Measurements from ENCODE around the gene ECSCR. TPM values are rescaled to one million over a fixed set of nuclear protein-coding genes. Genes with fewer than 3 reads are reported as not detected.

ECSCR gene
- total and polyA plus RNA-seq, 2 of the 8 experiments (the other 6 are each of a cell fraction or from before 2014, with no cell fraction given): 2.7 to 7.2 TPM

DNA sequence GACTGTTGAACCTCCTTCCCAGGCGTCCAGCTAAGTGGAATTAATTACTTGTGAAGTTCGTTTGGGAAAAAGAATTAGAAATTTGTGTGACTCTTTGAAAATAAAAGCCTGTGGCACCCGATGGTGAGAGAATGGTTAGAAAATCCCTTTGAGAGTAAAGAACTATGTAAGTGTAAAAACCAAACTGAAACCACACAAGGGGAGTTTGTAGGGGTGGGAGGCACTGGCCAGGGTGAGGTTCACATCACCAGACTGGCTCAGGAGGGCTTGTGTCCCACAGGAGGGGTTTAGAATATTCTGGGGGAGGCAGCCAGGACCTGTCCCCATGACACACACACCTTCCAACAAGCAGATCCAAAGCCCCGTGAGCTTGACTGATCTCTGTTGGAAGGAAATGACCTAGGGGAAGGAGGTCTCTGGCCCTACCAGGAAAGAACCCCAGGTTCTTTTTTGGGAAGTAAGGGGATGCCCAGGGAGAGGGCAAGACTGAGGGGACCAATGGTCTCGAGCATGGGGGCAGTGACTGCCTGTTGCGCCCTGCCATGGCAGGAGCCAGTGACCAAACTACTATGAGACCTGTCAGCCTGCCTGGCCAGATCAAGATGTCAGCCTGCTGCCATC lies 62.9 kb downstream of the ECSCR start:
- Histone ChIP-seq H3K23ac (ENCODE audit: insufficient read length) (no peak overlapping the region), H3K9me3 (ENCODE audit: insufficient read depth in 2 of 2, low read depth in 1 of 2, low read length in 1 of 2) (no peaks in the 10 kb centered on the region), H2BK15ac (ENCODE audit: low read length) (no peak overlapping the region), H2BK5ac (ENCODE audit: low read depth, low read length) (no peak overlapping the region), H3K14ac (ENCODE audit: insufficient read length) (no peak overlapping the region), H4K8ac (ENCODE audit: extremely low read depth, insufficient read depth, low read length) (no peak overlapping the region), H3K27me3 (replicated peaks in 1 of 4; ENCODE audit: control insufficient read depth in 3 of 4, extremely low read depth in 1 of 4, insufficient read depth in 3 of 4, low read length in 3 of 4) (peaks cover 0 to 12% (median 9%) of the 10 kb centered on the region in 4 experiments; a peak in 5 of 7 replicates), H2AFZ (ENCODE audit: low read length) (no peak overlapping the region), H3K56ac (replicated peaks; ENCODE audit: insufficient read length, low read depth, low read length) (no peak overlapping the region), H3K27ac (ENCODE audit: low read depth, low read length) (no peak overlapping the region), H4K91ac (replicated peaks; ENCODE audit: insufficient read length, low read length) (no peak overlapping the region), H3K4ac (replicated peaks; ENCODE audit: insufficient read length, low read depth, low read length) (no peak overlapping the region), H3K79me1 (ENCODE audit: low read depth, low read length) (no peaks in the 10 kb centered on the region), H3K23me2 (ENCODE audit: low read depth, low read length) (peaks cover 9% of the 10 kb centered on the region), H4K20me1 (replicated peaks in 1 of 2; ENCODE audit: control insufficient read depth in 1 of 2, insufficient read depth in 2 of 2, low read length in 2 of 2) (peaks cover 0 to 4% of the 10 kb centered on the region in 2 experiments), H3K4me1 (replicated peaks in 1 of 4; ENCODE audit: control insufficient read depth in 3 of 4, insufficient read depth in 4 of 4, low read length in 3 of 4) (peaks cover 3 to 16% (median 8%) of the 10 kb centered on the region in 4 experiments), H2BK120ac (replicated peaks; ENCODE audit: low read depth, low read length) (no peak overlapping the region), H2AK5ac (ENCODE audit: low read depth, low read length) (no peak overlapping the region), H2BK12ac (ENCODE audit: low read depth, low read length) (no peak overlapping the region), H3K4me3 (ENCODE audit: extremely low read depth in 1 of 4, insufficient read depth in 2 of 4, low read depth in 3 of 4, low read length in 4 of 4) (no peak overlapping the region), H3K9ac (replicated peaks in 1 of 4; ENCODE audit: extremely low read depth in 1 of 4, low read depth in 3 of 4, low read length in 3 of 4) (no peak overlapping the region; a peak in 1 of 7 replicates), H3K4me2 (ENCODE audit: insufficient read depth in 1 of 2, low read depth in 2 of 2, low read length in 2 of 2) (no peak overlapping the region), H2BK20ac (ENCODE audit: low read length) (no peak overlapping the region), H3K18ac (ENCODE audit: extremely low read depth, low read length) (no peak overlapping the region), H3K36me3 (ENCODE audit: control insufficient read depth in 2 of 4, insufficient read depth in 4 of 4, low read length in 3 of 4) (peaks cover 0 to 6% (median 3%) of the 10 kb centered on the region in 4 experiments; a peak in 2 of 8 replicates), H4K5ac (ENCODE audit: insufficient read length, low read depth, low read length) (no peak overlapping the region), H3K79me2 (ENCODE audit: control insufficient read depth in 1 of 2, insufficient read depth in 2 of 2, low read length in 2 of 2) (no peaks in the 10 kb centered on the region; a peak in 2 of 4 replicates)
- DNase-seq (ENCODE audit: low read depth in 1 of 2, low spot score in 2 of 2) (no peak), FAIRE-seq (no peak)
- CTCF ChIA-PET (ENCODE audit: partially characterized antibody): interaction anchor here (0.6 to 3.4 kb wide), 3 partner anchors 11 to 73 kb away, joined by 3 to 14 read pairs (median 4); no protein-coding TSS in a partner anchor
- WGBS, 2 experiments (ENCODE audit: extremely low coverage in 1 of 2, insufficient coverage in 1 of 2, insufficient read length in 1 of 2, insufficient replicate concordance in 2 of 2, low coverage in 1 of 2, low lambda C conversion rate in 2 of 2, missing lambda C conversion rate in 1 of 2): 94% methylated on average over 6 of the region's 6 CpGs; no CpG with 5 or more reads in 1 of the 2 experiments
- POLR2A ChIA-PET (ENCODE audit: partially characterized antibody): interaction anchor here (0.9 to 1.1 kb wide), 2 partner anchors 8 to 16 kb away, joined by 3 read pairs; no protein-coding TSS in a partner anchor
- TF ChIP-seq SIRT6 (IDR thresholded peaks at IDR 0.05; ENCODE audit: low read length) (no peak), NRF1 (IDR thresholded peaks at IDR 0.05; ENCODE audit: low read depth, low read length) (no peak), RXRA (IDR thresholded peaks at IDR 0.05; ENCODE audit: insufficient read depth, low read depth, low read length) (no peak), POLR2AphosphoS5 (IDR thresholded peaks at IDR 0.05; ENCODE audit: low read depth, low read length) (no peak), HDAC6 (IDR thresholded peaks at IDR 0.05; ENCODE audit: low read depth, low read length) (no peak), EZH2 (IDR thresholded peaks at IDR 0.05; ENCODE audit: low read depth, low read length, severe bottlenecking) (no peak), JUND (IDR thresholded peaks at IDR 0.05; ENCODE audit: low read length) (no peak), BRCA1 (IDR thresholded peaks at IDR 0.05; ENCODE audit: low read depth, low read length) (no peak), SP4 (IDR thresholded peaks at IDR 0.05; ENCODE audit: low read length) (no peak), HDAC2 (IDR thresholded peaks at IDR 0.05; ENCODE audit: borderline replicate concordance in 1 of 2, low read depth in 2 of 2, low read length in 2 of 2) (no peak), SP1 (IDR thresholded peaks at IDR 0.05; ENCODE audit: low read depth, low read length) (no peak), KDM4A (IDR thresholded peaks at IDR 0.05; ENCODE audit: low read depth, low read length, severe bottlenecking) (no peak)
- TF ChIP-seq, protein P1, sequence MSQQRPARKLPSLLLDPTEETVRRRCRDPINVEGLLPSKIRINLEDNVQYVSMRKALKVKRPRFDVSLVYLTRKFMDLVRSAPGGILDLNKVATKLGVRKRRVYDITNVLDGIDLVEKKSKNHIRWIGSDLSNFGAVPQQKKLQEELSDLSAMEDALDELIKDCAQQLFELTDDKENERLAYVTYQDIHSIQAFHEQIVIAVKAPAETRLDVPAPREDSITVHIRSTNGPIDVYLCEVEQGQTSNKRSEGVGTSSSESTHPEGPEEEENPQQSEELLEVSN (IDR thresholded peaks at IDR 0.05): no peak
